IMR-90 (cell line): ENCODE results near the gene ASPA. TPM values are rescaled to one million over a fixed set of nuclear protein-coding genes. Genes with fewer than 3 reads are reported as not detected.

Experiments
- ATAC-seq: fragments of 200-7000 bp; cut with Tn5 transposase; 2 replicates; pipeline ENCODE4 v1.9.1; 2020; ENCODE audit warnings: low read depth, mild to moderate bottlenecking, moderate library complexity
- BruUV-seq: library from RNA; stranded (reverse); fragments of 400-500 nt; replicated peaks from 2 replicates; lab custom pipeline; 2021; lab: Mats Ljungman, UMichigan
- CTCF ChIA-PET: fragments of 300-600 bp; formaldehyde crosslinking; extraction: SDS; loops from one replicate; lab custom pipeline; 2021; ENCODE audit warnings: antibody characterized with exemption; lab: Yijun Ruan, JAX
- POLR2A ChIA-PET: fragments of 300-600 bp; sonication (Branson Sonifier 250); formaldehyde crosslinking; loops from one replicate; lab custom pipeline; 2022; ENCODE audit warnings: antibody characterized with exemption; ENCODE audit not compliant: unreplicated experiment; lab: Charles Lee
- DNase-seq: peaks from one replicate; pipeline ENCODE4 v3.0.0; 2013
- H2AFZ ChIP-seq: replicated peaks from 2 replicates; pipeline ENCODE3; 2013; ENCODE audit warnings: low read length, mild to moderate bottlenecking; ENCODE audit not compliant: poor library complexity
- H2AK5ac ChIP-seq: 2 replicates; pipeline ENCODE4 v1.6.1; 2013; ENCODE audit warnings: low read depth, low read length, inconsistent platforms
- H2AK9ac ChIP-seq: replicated peaks from 2 replicates; pipeline ENCODE3; 2013; ENCODE audit warnings: mild to moderate bottlenecking, low read depth, low read length, moderate library complexity; ENCODE audit not compliant: poor library complexity
- H2BK120ac ChIP-seq: 2 replicates; pipeline ENCODE4 v1.6.1; 2013; ENCODE audit warnings: low read depth, low read length, inconsistent platforms
- H2BK15ac ChIP-seq: 3 replicates; pipeline ENCODE4 v1.6.1; 2013; ENCODE audit warnings: low read depth, low read length, inconsistent platforms
- H2BK20ac ChIP-seq: 2 replicates; pipeline ENCODE4 v1.6.1; 2013; ENCODE audit warnings: low read depth, mild to moderate bottlenecking, inconsistent platforms, low read length, moderate library complexity
- H2BK5ac ChIP-seq: 2 replicates; pipeline ENCODE4 v1.6.1; 2013; ENCODE audit warnings: mild to moderate bottlenecking, low read depth, low read length, inconsistent platforms; ENCODE audit not compliant: poor library complexity, severe bottlenecking
- H3K14ac ChIP-seq: replicated peaks from 2 replicates; pipeline ENCODE4 v1.6.1; 2013; ENCODE audit warnings: low read depth, low read length, inconsistent platforms
- H3K18ac ChIP-seq: 2 replicates; pipeline ENCODE4 v1.6.1; 2013; ENCODE audit warnings: low read depth, low read length, control low read depth
- H3K23ac ChIP-seq: 2 replicates; pipeline ENCODE4 v1.6.1; 2013; ENCODE audit warnings: low read depth, low read length, inconsistent platforms
- H3K27ac ChIP-seq: 2 replicates; pipeline ENCODE4 v1.5.1; 2013; ENCODE audit warnings: mild to moderate bottlenecking, control low read depth, low read length; ENCODE audit not compliant: insufficient read depth
- H3K27me3 ChIP-seq: 2 replicates; pipeline ENCODE4 v1.6.1; 2013; ENCODE audit warnings: low read length; ENCODE audit not compliant: control insufficient read depth, insufficient read depth
- H3K36me3 ChIP-seq: 2 replicates; pipeline ENCODE4 v1.6.1; 2013; ENCODE audit warnings: low read length, mixed read lengths; ENCODE audit not compliant: control insufficient read depth, insufficient read depth
- H3K4ac ChIP-seq: 2 replicates; pipeline ENCODE4 v1.6.1; 2013; ENCODE audit warnings: low read depth, low read length, inconsistent platforms
- H3K4me1 ChIP-seq: 2 replicates; pipeline ENCODE4 v1.6.1; 2013; ENCODE audit warnings: low read length, mixed read lengths; ENCODE audit not compliant: control insufficient read depth, insufficient read depth
- H3K4me2 ChIP-seq: 2 replicates; pipeline ENCODE4 v1.6.1; 2013; ENCODE audit warnings: low read depth, mild to moderate bottlenecking, control low read depth, low read length, moderate library complexity
- H3K4me3 ChIP-seq: 2 replicates; pipeline ENCODE4 v1.5.1; 2013; ENCODE audit warnings: low read depth, mild to moderate bottlenecking, control low read depth, low read length, moderate library complexity; ENCODE audit not compliant: insufficient read depth
- H3K56ac ChIP-seq: 2 replicates; pipeline ENCODE4 v1.6.1; 2013; ENCODE audit warnings: low read length, inconsistent platforms; ENCODE audit not compliant: insufficient read depth; ENCODE audit errors: extremely low read depth
- H3K79me1 ChIP-seq, 2 experiments: 2 replicates each; pipeline ENCODE4 v1.6.1; 2013; ENCODE audit warnings: low read length in 2 of 2, inconsistent platforms in 1 of 2, low read depth in 1 of 2
- H3K9ac ChIP-seq: 2 replicates; pipeline ENCODE4 v1.6.1; 2013; ENCODE audit warnings: low read depth, low read length, control low read depth
- H3K9me1 ChIP-seq: 2 replicates; pipeline ENCODE4 v1.6.1; 2013; ENCODE audit warnings: low read length, inconsistent platforms; ENCODE audit not compliant: insufficient read depth
- H3K9me3 ChIP-seq: 2 replicates; pipeline ENCODE4 v1.6.1; 2013; ENCODE audit warnings: low read length; ENCODE audit not compliant: control insufficient read depth, insufficient read depth
- H4K20me1 ChIP-seq: 2 replicates; pipeline ENCODE4 v1.6.1; 2013; ENCODE audit warnings: low read length, inconsistent platforms; ENCODE audit not compliant: insufficient read depth
- H4K5ac ChIP-seq: 2 replicates; pipeline ENCODE4 v1.6.1; 2013; ENCODE audit warnings: mild to moderate bottlenecking, low read depth, low read length, control low read depth
- H4K8ac ChIP-seq, 2 experiments: 2 replicates each; pipeline ENCODE4 v1.6.1; 2013; ENCODE audit warnings: low read depth in 2 of 2, low read length in 2 of 2, control low read depth in 1 of 2, inconsistent platforms in 1 of 2
- H4K91ac ChIP-seq: 2 replicates; pipeline ENCODE4 v1.6.1; 2013; ENCODE audit warnings: low read depth, low read length, inconsistent platforms; ENCODE audit not compliant: insufficient read depth
- CEBPB ChIP-seq: IDR thresholded peaks from 2 replicates; pipeline ENCODE4 v1.6.1; 2012; ENCODE audit warnings: low read depth, low read length, improper control_type of control experiment
- MAZ ChIP-seq: IDR thresholded peaks from 2 replicates; pipeline ENCODE4 v1.6.1; 2012; ENCODE audit warnings: low read depth, mild to moderate bottlenecking, low read length, improper control_type of control experiment, moderate library complexity, borderline replicate concordance
- RAD21 ChIP-seq: IDR thresholded peaks from 2 replicates; pipeline ENCODE4 v1.6.1; 2012; ENCODE audit warnings: low read length, improper control_type of control experiment
- SMC3 ChIP-seq: fragments of 150-350 bp; IDR thresholded peaks from 2 replicates; pipeline ENCODE4 v1.6.1; 2016; ENCODE audit warnings: low read depth, mild to moderate bottlenecking, antibody characterized with exemption, low read length, moderate library complexity
- USF2 ChIP-seq: fragments of 150-350 bp; IDR thresholded peaks from 2 replicates; pipeline ENCODE4 v1.6.1; 2017; ENCODE audit warnings: mild to moderate bottlenecking, antibody characterized with exemption, low read length, low read depth
- WGBS, 2 experiments: methylation state at CpG; one replicate each; pipeline versions ENCODE4 v1.1.5 to v1.1.7; 2013; ENCODE audit warnings: missing lambda C conversion rate in 2 of 2; ENCODE audit not compliant: insufficient read length in 1 of 2; ENCODE audit errors: extremely low coverage in 2 of 2; 5-methylcytosine and 5-hydroxymethylcytosine counted together
- dilution Hi-C: fragments of 300-500 bp; cut with HindIII; formaldehyde crosslinking; loops from one replicate; pipeline ENCODE4 v1.14.3; 2018; ENCODE audit warnings: low sequenced_read_pairs; ENCODE audit not compliant: unreplicated experiment
- in situ Hi-C: fragments of 300-500 bp; cut with MboI; formaldehyde crosslinking; loops from 3 replicates; pipeline ENCODE4 v1.14.3; 2019; ENCODE audit warnings: low sequenced_read_pairs, inconsistent platforms, mixed read lengths
- intact Hi-C: fragments of 100-400 bp; cut with micrococcal nuclease; formaldehyde crosslinking; loops from 2 replicates; pipeline ENCODE4 v1.10.0; 2022
- polyA plus RNA-seq, 3 experiments: library from polyadenylated mRNA; depleted of rRNA; stranded (reverse); fragments of >200 nt; gene quantifications; 2 replicates each; pipeline ENCODE4 v1.2.3, GENCODE V29; 2012; ENCODE audit warnings: low replicate concordance in 1 of 3
- total RNA-seq: library from RNA; depleted of rRNA; stranded (reverse); fragments of >200 nt; gene quantifications from 2 replicates; pipeline ENCODE4 v1.2.3, GENCODE V29; 2012
- TF ChIP-seq, protein P1 (sequence below): conservative IDR thresholded peaks from 2 replicates; pipeline ENCODE4 v1.5.1; 2012; ENCODE audit warnings: mild to moderate bottlenecking, low read depth, low read length, improper control_type of control experiment

The ASPA gene
- total and polyA plus RNA-seq, 2 of the 4 experiments (the other 2 are of a cell fraction) = 0.02 TPM; not detected in 1

DNA sequence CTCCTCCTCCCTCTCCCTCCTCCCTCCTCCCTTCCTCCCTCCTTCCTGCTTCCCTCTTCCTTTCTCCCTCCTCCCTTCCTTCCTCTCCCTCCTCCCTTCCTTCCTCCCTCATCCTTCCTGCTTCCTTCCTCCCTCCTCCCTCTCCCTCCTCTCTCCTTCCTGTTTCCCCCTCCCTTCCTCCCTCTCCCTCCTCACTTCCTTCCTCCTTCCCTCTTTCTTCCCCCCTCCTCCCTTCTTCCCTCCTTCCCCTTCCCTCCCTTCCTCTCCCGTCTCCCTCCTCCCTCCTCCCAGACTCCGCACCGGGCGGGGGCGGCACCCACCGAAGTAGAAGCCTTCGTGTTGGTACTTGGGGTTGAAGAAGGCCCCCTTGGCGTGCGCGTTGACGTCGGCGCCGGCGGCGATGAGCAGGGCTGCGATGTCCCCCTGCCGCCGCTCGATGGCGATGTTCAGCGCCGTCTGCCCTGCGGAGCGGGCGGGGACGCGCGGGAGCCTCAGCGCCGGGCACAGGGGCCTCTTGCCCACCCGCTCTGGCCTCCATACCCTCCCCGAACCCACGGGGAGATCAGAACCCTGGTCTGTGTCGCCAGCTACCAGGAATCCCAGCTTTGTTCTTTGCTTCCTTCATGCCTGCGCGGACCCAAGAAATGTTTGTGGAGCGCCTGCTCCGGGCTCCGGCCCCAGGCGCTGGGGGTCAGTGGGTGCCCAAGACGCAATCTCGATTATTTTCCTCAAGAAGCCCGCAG, 59.6 kb downstream of the ASPA start:
- POLR2A ChIA-PET = no interaction called here
- TF ChIP-seq SMC3 = peak; percentile 44; the same call in 1 of the 2 replicates
- TF ChIP-seq MAZ = peak; percentile 69; the same call in 1 of the 2 replicates
- TF ChIP-seq RAD21 = peak; percentile 60
- TF ChIP-seq, protein P1, sequence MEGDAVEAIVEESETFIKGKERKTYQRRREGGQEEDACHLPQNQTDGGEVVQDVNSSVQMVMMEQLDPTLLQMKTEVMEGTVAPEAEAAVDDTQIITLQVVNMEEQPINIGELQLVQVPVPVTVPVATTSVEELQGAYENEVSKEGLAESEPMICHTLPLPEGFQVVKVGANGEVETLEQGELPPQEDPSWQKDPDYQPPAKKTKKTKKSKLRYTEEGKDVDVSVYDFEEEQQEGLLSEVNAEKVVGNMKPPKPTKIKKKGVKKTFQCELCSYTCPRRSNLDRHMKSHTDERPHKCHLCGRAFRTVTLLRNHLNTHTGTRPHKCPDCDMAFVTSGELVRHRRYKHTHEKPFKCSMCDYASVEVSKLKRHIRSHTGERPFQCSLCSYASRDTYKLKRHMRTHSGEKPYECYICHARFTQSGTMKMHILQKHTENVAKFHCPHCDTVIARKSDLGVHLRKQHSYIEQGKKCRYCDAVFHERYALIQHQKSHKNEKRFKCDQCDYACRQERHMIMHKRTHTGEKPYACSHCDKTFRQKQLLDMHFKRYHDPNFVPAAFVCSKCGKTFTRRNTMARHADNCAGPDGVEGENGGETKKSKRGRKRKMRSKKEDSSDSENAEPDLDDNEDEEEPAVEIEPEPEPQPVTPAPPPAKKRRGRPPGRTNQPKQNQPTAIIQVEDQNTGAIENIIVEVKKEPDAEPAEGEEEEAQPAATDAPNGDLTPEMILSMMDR = peak; percentile 71
- no peak for TF ChIP-seq CEBPB
- TF ChIP-seq USF2 = no peak
- Histone ChIP-seq H3K9me1 (no peaks in the 10 kb centered on the region), H3K14ac (no peak overlapping the region; the same call in 1 of the 2 replicates), H2BK15ac (peak overlapping the region; percentile 28; the same call in 1 of the 3 replicates), H3K56ac (no peak overlapping the region), H3K4ac (peak overlapping the region; percentile 85), H3K36me3 (no peaks in the 10 kb centered on the region), H3K9me3 (no peaks in the 10 kb centered on the region), H2AFZ (peak overlapping the region; percentile 93), H2AK9ac (peak overlapping the region; percentile 35), H3K4me3 (peak overlapping the region; percentile 46), H4K91ac (peak overlapping the region; percentile 84), H2BK20ac (no peak overlapping the region), H4K8ac (peak overlapping the region; percentile 91 to 95), H3K18ac (peak overlapping the region; percentile 38), H2BK5ac (no peak overlapping the region), H3K9ac (peak overlapping the region; percentile 43; the same call in 1 of the 2 replicates), H3K4me1 (peaks cover 3% of the 10 kb centered on the region; the same call in 1 of the 2 replicates), H3K79me1 (no peaks in the 10 kb centered on the region), H3K4me2 (peak overlapping the region; percentile 83), H2AK5ac (peak overlapping the region; percentile 65; the same call in 1 of the 2 replicates), H4K20me1 (no peaks in the 10 kb centered on the region), H3K27me3 (peaks cover 3% of the 10 kb centered on the region; the same call in 1 of the 2 replicates), H3K23ac (peak overlapping the region; percentile 16; the same call in 1 of the 2 replicates), H4K5ac (peak overlapping the region; percentile 55), H3K27ac (no peak overlapping the region), H2BK120ac (peak overlapping the region; percentile 57)
- dilution Hi-C loops (no loop called here), intact Hi-C loops (loop anchor here (5.0 kb wide), 1 partner anchor 102 kb away; the partner anchor contains the start of genes CTNS and SHPK), in situ Hi-C loops (no loop called here)
- DNase-seq (peak; percentile 62), ATAC-seq (peak; percentile 97)
- 7% methylated on average over 17 of the region's 44 CpGs; no CpG with 5 or more reads in 1 of the 2 experiments for WGBS, 2 experiments
- no TSS peak for BruUV-seq
- CTCF ChIA-PET = interaction anchor here (1.6 kb wide), 1 partner anchor 113 kb away, joined by 5 read pairs; no protein-coding TSS in a partner anchor
